Spleen (tissue), 11 donors: ENCODE measurements around the gene PDE6H. TPM values are rescaled to one million over a fixed set of nuclear protein-coding genes. Genes with fewer than 3 reads are reported as not detected.
A peak's percentile ranks its signal among the peaks of the same experiment; 100 is the strongest.

Source experiments
- DNase-seq: peaks from one replicate; pipeline ENCODE4 v3.0.0-alpha.2; 2020
- H3K27ac ChIP-seq, 8 donors: fragments of 200-600 bp; sonication (generic) in 7 of 8; 1 replicate in 4 of 8; 2 replicates in 4 of 8; pipeline versions ENCODE4 v1.5.0 to v1.8.0; 2016 to 2021; ENCODE audit warnings: inconsistent platforms in 4 of 8, mild to moderate bottlenecking in 4 of 8, moderate library complexity in 1 of 8
- H3K27me3 ChIP-seq, 7 donors: fragments of 200-600 bp; sonication (generic) in 6 of 7; replicated peaks in 1 of 7; 1 replicate in 4 of 7; 2 replicates in 3 of 7; pipeline versions ENCODE4 v1.5.0 to v1.8.0; 2016 to 2021; ENCODE audit warnings: inconsistent platforms in 3 of 7, mild to moderate bottlenecking in 1 of 7
- H3K36me3 ChIP-seq, 6 donors: fragments of 200-600 bp; sonication (generic) in 5 of 6; 1 replicate in 4 of 6; 2 replicates in 2 of 6; pipeline versions ENCODE4 v1.5.0 to v1.8.0; 2016 to 2021; ENCODE audit warnings: inconsistent platforms in 2 of 6
- H3K4me1 ChIP-seq, 6 donors: fragments of 200-600 bp; sonication (generic) in 5 of 6; 1 replicate in 3 of 6; 2 replicates in 3 of 6; pipeline versions ENCODE4 v1.5.0 to v1.8.0; 2016 to 2021; ENCODE audit warnings: inconsistent platforms in 3 of 6
- H3K4me3 ChIP-seq, 8 donors: fragments of 200-600 bp; sonication (generic) in 7 of 8; 1 replicate in 4 of 8; 2 replicates in 4 of 8; pipeline versions ENCODE4 v1.5.0 to v1.8.0; 2016 to 2021; ENCODE audit warnings: inconsistent platforms in 4 of 8, mild to moderate bottlenecking in 4 of 8, moderate library complexity in 2 of 8
- H3K9me3 ChIP-seq, 8 donors: fragments of 200-600 bp; sonication (generic) in 7 of 8; 1 replicate in 4 of 8; 2 replicates in 4 of 8; pipeline versions ENCODE4 v1.5.0 to v1.8.0; 2016 to 2021; ENCODE audit warnings: inconsistent platforms in 4 of 8
- POLR2A ChIP-seq, 3 donors: fragments of 450-650 bp; IDR thresholded peaks; one replicate each; pipeline ENCODE4 v1.5.1; 2017; ENCODE audit warnings: antibody characterized with exemption in 3 of 3, mild to moderate bottlenecking in 1 of 3
- POLR2AphosphoS5 ChIP-seq, 3 donors: sonication (generic); formaldehyde crosslinking; IDR thresholded peaks; one replicate each; pipeline ENCODE4 v1.5.1; 2017; ENCODE audit warnings: antibody characterized with exemption in 3 of 3
- WGBS, 5 donors: extraction: QIAGEN DNeasy Blood & Tissue Kit in 3 of 5; methylation state at CpG; one replicate each; pipeline versions ENCODE4 v1.1.5 to v1.1.7; 2013 to 2018; 5-methylcytosine and 5-hydroxymethylcytosine counted together
- intact Hi-C: fragments of 100-400 bp; cut with DNase I; formaldehyde crosslinking; loops from one replicate; pipeline ENCODE4 v1.15.0; 2023; ENCODE audit warnings: low total_unique reads
- polyA plus RNA-seq, 3 donors: library from polyadenylated mRNA; stranded (reverse); fragments of 200-250 nt; gene quantifications; one replicate each; pipeline ENCODE4 v1.2.1, GENCODE V29; 2013
- total RNA-seq, 7 donors: library from RNA; depleted of rRNA in 3 of 7; stranded (reverse); fragments of >200 nt in 3 of 7; fragmentation: NEBNext Ultra II Directional in 4 of 7; extraction: Animal tissue kit (Norgen Biotek cat#: 25700) in 4 of 7; gene quantifications; one replicate each; pipeline versions ENCODE4 v1.1.0 to v1.2.1, GENCODE V29; 2016 to 2021
- TF ChIP-seq, protein P1 (sequence below), 11 experiments: fragments of 200-600 bp in 7 of 11; fragments of 450-650 bp in 4 of 11; sonication (generic) in 4 of 11; IDR thresholded peaks in 8 of 11; conservative IDR thresholded peaks in 3 of 11; 1 replicate in 7 of 11; 2 replicates in 4 of 11; pipeline versions ENCODE4 v1.4.0 to v1.8.0; 2016 to 2021; ENCODE audit warnings: antibody characterized with exemption in 11 of 11, inconsistent platforms in 4 of 11, mild to moderate bottlenecking in 1 of 11
- donor health status: healthy with polysubstance abuse.
- donor health status: DM: no; HTN: no; CAD: no; lungs with moderate emphysema.
- donor health status: DM: no; HTN: no; CAD: no.
- donor health status: Bipolar disorder and iron deficiency.
- donor health status: healthy.
- donor health status: DM: no; HTN: no; CAD: no.
- donor health status: DM: yes; HTN: yes; CAD: no.

Gene PDE6H
- total and polyA plus RNA-seq, 10 donors = 0.37 to 2.6 (median 0.51) TPM; not detected in 7

DNA sequence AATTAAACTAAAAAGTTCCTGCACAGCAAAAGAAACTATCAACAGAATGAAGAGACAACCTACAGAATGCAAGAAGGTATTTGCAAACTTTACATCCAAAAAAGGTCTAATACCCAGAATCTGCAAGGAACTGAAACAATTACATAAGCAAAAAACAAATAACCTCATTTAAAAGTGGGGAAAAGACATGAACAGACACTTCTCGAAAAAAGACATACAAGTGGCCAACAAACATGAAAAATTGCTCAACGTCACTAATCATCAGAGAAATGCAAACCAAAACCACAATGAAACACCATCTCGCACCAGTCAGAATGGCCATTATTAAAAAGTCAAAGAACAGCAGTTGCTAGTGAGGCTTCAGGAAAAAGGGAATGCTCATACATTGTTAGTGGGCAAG, 15.2 kb downstream of the PDE6H start:
- Histone ChIP-seq H3K9me3 (peaks cover 0 to 5% (median 0%) of the 10 kb centered on the region in 8 donors), H3K4me1 (peaks cover 3 to 55% (median 14%) of the 10 kb centered on the region in 6 donors), H3K36me3 (no peaks in the 10 kb centered on the region), H3K27me3 (no peaks in the 10 kb centered on the region), H3K4me3 (no peak overlapping the region), H3K27ac (peak overlapping the region in 5 of 8 donors; percentile 19 to 63 (median 43))
- TF ChIP-seq POLR2A (IDR thresholded peaks at IDR 0.05) (no peak), POLR2AphosphoS5 (IDR thresholded peaks at IDR 0.05) (no peak)
- DNase-seq = no peak
- intact Hi-C loops = no loop called here
- 38 to 75% (median 55%) methylated on average over 3 of the region's 3 CpGs for WGBS, 5 donors

DNA sequence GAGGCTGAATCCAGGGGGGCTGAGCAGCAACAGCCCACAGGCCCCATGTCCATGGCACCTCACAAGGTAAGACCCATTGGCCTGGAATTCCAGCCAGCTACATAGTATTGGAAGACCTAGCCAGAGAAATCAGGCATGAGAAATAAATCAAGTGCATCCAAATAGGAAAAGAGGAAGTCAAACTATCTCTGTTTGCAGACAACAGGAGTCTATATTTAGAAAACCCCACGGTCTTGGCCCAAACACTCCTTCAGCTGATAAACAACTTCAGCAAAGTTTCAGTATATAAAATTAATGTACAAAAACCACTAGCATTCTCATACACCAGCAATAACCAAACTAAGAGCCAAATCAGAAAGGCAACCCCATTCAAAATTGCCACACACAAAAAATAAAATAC, 16.9 kb downstream of the PDE6H start:
- WGBS, 5 donors = 10 to 32% (median 18%) methylated on average over 1 of the region's 1 CpG
- Histone ChIP-seq H3K4me3 (no peak overlapping the region), H3K9me3 (peaks cover 0 to 5% (median 0%) of the 10 kb centered on the region in 8 donors), H3K27me3 (no peaks in the 10 kb centered on the region), H3K27ac (peak overlapping the region in 5 of 8 donors; percentile 32 to 57 (median 35)), H3K4me1 (peaks cover 0 to 55% (median 10%) of the 10 kb centered on the region in 6 donors), H3K36me3 (no peaks in the 10 kb centered on the region)
- intact Hi-C loops = no loop called here
- TF ChIP-seq POLR2AphosphoS5 (IDR thresholded peaks at IDR 0.05) (no peak), POLR2A (IDR thresholded peaks at IDR 0.05) (no peak)
- TF ChIP-seq, protein P1, sequence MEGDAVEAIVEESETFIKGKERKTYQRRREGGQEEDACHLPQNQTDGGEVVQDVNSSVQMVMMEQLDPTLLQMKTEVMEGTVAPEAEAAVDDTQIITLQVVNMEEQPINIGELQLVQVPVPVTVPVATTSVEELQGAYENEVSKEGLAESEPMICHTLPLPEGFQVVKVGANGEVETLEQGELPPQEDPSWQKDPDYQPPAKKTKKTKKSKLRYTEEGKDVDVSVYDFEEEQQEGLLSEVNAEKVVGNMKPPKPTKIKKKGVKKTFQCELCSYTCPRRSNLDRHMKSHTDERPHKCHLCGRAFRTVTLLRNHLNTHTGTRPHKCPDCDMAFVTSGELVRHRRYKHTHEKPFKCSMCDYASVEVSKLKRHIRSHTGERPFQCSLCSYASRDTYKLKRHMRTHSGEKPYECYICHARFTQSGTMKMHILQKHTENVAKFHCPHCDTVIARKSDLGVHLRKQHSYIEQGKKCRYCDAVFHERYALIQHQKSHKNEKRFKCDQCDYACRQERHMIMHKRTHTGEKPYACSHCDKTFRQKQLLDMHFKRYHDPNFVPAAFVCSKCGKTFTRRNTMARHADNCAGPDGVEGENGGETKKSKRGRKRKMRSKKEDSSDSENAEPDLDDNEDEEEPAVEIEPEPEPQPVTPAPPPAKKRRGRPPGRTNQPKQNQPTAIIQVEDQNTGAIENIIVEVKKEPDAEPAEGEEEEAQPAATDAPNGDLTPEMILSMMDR (IDR thresholded peaks at IDR 0.05 in 8 of 11, conservative IDR thresholded peaks at IDR 0.05 in 3 of 11) = no peak
- DNase-seq = no peak

DNA sequence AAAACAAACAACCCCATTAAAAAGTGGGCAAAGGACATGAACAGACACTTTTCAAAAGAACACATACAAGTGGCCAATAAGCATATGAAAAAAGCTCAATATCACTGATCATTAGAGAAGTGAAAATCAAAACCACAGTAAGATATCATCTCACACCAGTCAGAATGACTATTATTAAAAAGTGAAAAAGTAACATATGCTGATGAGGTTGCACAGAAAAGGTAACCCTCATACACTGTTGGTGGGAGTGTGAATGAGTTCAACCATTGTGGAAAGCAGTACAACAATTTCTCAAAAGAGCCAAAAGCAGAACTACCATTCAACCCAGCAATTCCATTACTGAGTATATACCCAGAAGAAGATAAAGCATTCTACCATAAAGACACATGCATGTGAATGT, 18.2 kb downstream of the PDE6H start:
- Histone ChIP-seq H3K4me1 (peaks cover 0 to 57% (median 17%) of the 10 kb centered on the region in 6 donors), H3K4me3 (no peak overlapping the region), H3K27ac (no peak overlapping the region), H3K36me3 (no peaks in the 10 kb centered on the region), H3K9me3 (peaks cover 0 to 5% (median 0%) of the 10 kb centered on the region in 8 donors), H3K27me3 (no peaks in the 10 kb centered on the region)
- intact Hi-C loops = no loop called here
- no peak for TF ChIP-seq POLR2A (IDR thresholded peaks at IDR 0.05)
- TF ChIP-seq POLR2AphosphoS5 (IDR thresholded peaks at IDR 0.05) = no peak
- TF ChIP-seq, protein P1 (IDR thresholded peaks at IDR 0.05 in 8 of 11, conservative IDR thresholded peaks at IDR 0.05 in 3 of 11) = no peak
- DNase-seq = no peak

DNA sequence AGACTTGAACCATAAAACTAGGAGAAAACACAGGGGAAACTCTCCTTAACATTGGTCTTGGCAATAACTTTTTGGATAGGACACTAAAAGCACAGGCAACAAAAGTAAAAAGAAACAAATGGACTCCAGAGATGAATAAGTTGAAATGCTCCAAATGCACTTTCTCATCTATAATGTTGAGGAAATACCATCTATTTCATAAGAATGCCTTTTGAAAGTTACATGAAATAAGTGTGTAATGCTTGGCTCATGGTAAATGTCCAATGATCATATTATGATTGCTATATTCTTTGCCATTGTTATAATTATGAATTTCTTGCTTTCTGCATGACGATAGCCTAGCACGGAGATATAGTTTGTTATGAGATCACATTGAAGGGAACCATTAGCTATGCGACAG, 19.8 kb downstream of the PDE6H start:
- H3K27me3 ChIP-seq = no peaks in the 10 kb centered on the region
- no peak overlapping the region for H3K27ac ChIP-seq
- intact Hi-C loops = no loop called here
- TF ChIP-seq POLR2A (IDR thresholded peaks at IDR 0.05) (no peak), POLR2AphosphoS5 (IDR thresholded peaks at IDR 0.05) (no peak)
- TF ChIP-seq, protein P1 (IDR thresholded peaks at IDR 0.05 in 8 of 11, conservative IDR thresholded peaks at IDR 0.05 in 3 of 11) = no peak
- WGBS, 5 donors = 93 to 96% (median 94%) methylated on average over 3 of the region's 3 CpGs
- no peak for DNase-seq
- H3K9me3 ChIP-seq = peaks cover 0 to 5% (median 0%) of the 10 kb centered on the region in 8 donors
- no peaks in the 10 kb centered on the region for H3K36me3 ChIP-seq
- no peak overlapping the region for H3K4me3 ChIP-seq
- peaks cover 0 to 51% (median 17%) of the 10 kb centered on the region in 6 donors for H3K4me1 ChIP-seq

DNA sequence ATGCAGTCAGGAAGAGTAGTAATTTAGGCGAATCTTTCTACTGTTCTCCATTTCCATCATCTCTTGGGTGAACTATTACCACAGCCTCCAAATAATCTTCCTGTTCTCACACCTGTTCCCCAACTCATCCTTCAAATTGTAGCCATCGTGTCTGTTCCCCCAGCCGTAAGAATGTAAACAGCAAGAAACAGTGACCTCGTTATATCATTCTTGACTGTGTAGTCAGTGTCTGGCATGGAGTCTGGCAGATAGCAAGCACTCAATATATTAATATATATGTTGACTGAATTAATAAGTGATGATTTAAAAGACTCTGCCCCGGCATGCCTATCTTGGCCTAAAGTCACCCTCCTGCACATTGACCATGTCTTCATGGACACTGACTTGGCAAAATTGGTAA, 20.3 kb downstream of the PDE6H start:
- WGBS, 5 donors = 77 to 88% (median 82%) methylated on average over 5 of the region's 5 CpGs
- intact Hi-C loops = no loop called here
- H3K4me3 ChIP-seq = no peak overlapping the region

More for the DNA sequence above, 20.3 kb downstream of the PDE6H start:
- TF ChIP-seq, protein P1 (IDR thresholded peaks at IDR 0.05 in 8 of 11, conservative IDR thresholded peaks at IDR 0.05 in 3 of 11) = no peak
- TF ChIP-seq POLR2A (IDR thresholded peaks at IDR 0.05) (no peak), POLR2AphosphoS5 (IDR thresholded peaks at IDR 0.05) (no peak)
- Histone ChIP-seq H3K27ac (no peak overlapping the region), H3K36me3 (no peaks in the 10 kb centered on the region), H3K27me3 (no peaks in the 10 kb centered on the region), H3K4me1 (peaks cover 0 to 50% (median 17%) of the 10 kb centered on the region in 6 donors), H3K9me3 (peaks cover 0 to 5% (median 0%) of the 10 kb centered on the region in 8 donors)
- DNase-seq = no peak
